Measurements from ENCODE around the gene SLC39A6. TPM values are rescaled to one million over a fixed set of nuclear protein-coding genes. Genes with fewer than 3 reads are reported as not detected.
"Not testable (repeated sequence)": the region's sequence is repeated elsewhere in the genome, so short reads cannot be mapped to it uniquely, and the experiment has no call there.

The SLC39A6 gene
- polyA plus RNA-seq, 1 donor from 2014 or later: 298 TPM

DNA sequence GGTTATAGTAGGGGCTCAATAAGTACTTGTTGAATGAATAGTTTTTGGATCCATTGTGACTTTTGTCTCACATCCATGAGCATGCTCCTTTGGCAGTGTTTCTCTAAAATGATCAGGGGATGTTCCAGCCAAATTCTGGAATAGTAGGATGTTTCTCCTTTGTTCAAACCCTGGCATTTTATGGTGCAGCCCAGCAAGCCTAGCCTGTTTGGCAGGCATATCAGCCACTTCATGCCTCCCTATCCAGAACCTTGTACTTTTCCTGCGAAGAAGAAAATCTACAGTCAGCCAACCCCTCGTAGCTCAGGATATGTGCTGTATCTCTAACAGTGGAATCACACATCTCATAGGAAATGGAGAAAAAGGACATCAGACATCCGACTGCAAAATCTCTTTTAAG lies 34.7 kb downstream of the SLC39A6 start:
- Histone ChIP-seq H3K4me2 (ENCODE audit: low read length) (no peak overlapping the region), H3K9me3 (ENCODE audit: low read length) (no peaks in the 10 kb centered on the region), H2AFZ (ENCODE audit: low read depth, low read length) (no peak overlapping the region), H3K79me2 (replicated peaks; ENCODE audit: insufficient read depth, low read length) (no peaks in the 10 kb centered on the region), H3K9ac (ENCODE audit: low read length) (no peak overlapping the region), H3K4me3 (ENCODE audit: low read length) (no peak overlapping the region), H3K36me3 (ENCODE audit: insufficient read depth, low read length) (no peaks in the 10 kb centered on the region), H3K27me3 (ENCODE audit: insufficient read depth, low read depth, low read length) (no peaks in the 10 kb centered on the region), H4K20me1 (ENCODE audit: insufficient read depth) (no peaks in the 10 kb centered on the region), H3K27ac (ENCODE audit: low read length) (no peak overlapping the region), H3F3A (ENCODE audit: insufficient read depth, low read length, poor library complexity, severe bottlenecking) (no peaks in the 10 kb centered on the region), H3K9me2 (ENCODE audit: insufficient read depth, low read length) (no peaks in the 10 kb centered on the region)
- TF ChIP-seq POLR2AphosphoS5 (IDR thresholded peaks at IDR 0.05) (no peak), EP300 (conservative IDR thresholded peaks at IDR 0.05; ENCODE audit: poor library complexity, severe bottlenecking) (no peak), MXI1 (conservative IDR thresholded peaks at IDR 0.05; ENCODE audit: poor library complexity, severe bottlenecking) (no peak), RAD21 (conservative IDR thresholded peaks at IDR 0.05) (no peak), EZH2 (IDR thresholded peaks at IDR 0.05; ENCODE audit: borderline replicate concordance, insufficient read depth, low read length, poor library complexity, severe bottlenecking) (no peak), SMC3 (conservative IDR thresholded peaks at IDR 0.05; ENCODE audit: poor library complexity) (no peak), TAF1 (IDR thresholded peaks at IDR 0.05; ENCODE audit: low read depth) (no peak)
- TF ChIP-seq, protein P1, sequence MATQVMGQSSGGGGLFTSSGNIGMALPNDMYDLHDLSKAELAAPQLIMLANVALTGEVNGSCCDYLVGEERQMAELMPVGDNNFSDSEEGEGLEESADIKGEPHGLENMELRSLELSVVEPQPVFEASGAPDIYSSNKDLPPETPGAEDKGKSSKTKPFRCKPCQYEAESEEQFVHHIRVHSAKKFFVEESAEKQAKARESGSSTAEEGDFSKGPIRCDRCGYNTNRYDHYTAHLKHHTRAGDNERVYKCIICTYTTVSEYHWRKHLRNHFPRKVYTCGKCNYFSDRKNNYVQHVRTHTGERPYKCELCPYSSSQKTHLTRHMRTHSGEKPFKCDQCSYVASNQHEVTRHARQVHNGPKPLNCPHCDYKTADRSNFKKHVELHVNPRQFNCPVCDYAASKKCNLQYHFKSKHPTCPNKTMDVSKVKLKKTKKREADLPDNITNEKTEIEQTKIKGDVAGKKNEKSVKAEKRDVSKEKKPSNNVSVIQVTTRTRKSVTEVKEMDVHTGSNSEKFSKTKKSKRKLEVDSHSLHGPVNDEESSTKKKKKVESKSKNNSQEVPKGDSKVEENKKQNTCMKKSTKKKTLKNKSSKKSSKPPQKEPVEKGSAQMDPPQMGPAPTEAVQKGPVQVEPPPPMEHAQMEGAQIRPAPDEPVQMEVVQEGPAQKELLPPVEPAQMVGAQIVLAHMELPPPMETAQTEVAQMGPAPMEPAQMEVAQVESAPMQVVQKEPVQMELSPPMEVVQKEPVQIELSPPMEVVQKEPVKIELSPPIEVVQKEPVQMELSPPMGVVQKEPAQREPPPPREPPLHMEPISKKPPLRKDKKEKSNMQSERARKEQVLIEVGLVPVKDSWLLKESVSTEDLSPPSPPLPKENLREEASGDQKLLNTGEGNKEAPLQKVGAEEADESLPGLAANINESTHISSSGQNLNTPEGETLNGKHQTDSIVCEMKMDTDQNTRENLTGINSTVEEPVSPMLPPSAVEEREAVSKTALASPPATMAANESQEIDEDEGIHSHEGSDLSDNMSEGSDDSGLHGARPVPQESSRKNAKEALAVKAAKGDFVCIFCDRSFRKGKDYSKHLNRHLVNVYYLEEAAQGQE (IDR thresholded peaks at IDR 0.05; ENCODE audit: borderline replicate concordance): no peak
- TF ChIP-seq, protein P2, sequence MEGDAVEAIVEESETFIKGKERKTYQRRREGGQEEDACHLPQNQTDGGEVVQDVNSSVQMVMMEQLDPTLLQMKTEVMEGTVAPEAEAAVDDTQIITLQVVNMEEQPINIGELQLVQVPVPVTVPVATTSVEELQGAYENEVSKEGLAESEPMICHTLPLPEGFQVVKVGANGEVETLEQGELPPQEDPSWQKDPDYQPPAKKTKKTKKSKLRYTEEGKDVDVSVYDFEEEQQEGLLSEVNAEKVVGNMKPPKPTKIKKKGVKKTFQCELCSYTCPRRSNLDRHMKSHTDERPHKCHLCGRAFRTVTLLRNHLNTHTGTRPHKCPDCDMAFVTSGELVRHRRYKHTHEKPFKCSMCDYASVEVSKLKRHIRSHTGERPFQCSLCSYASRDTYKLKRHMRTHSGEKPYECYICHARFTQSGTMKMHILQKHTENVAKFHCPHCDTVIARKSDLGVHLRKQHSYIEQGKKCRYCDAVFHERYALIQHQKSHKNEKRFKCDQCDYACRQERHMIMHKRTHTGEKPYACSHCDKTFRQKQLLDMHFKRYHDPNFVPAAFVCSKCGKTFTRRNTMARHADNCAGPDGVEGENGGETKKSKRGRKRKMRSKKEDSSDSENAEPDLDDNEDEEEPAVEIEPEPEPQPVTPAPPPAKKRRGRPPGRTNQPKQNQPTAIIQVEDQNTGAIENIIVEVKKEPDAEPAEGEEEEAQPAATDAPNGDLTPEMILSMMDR (IDR thresholded peaks at IDR 0.05; ENCODE audit: poor library complexity, severe bottlenecking): no peak

DNA sequence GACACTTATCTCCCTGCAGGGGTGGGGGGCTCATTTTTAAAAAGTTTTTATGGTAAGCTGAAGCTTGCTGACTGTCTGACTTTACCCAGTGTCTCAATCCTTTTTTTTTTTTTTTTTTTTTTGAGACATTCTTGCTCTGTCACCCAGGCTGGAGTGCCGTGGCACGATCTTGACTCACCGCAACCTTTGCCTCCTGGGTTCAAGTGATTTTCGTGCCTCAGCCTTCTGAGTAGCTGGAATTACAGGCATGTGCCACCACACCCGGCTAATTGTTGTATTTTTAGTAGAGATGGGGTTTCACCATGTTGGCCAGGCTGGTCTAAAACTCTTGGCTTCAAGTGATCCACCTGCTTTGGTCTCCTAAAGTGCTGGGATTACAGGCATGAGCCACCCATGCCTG lies 37.0 kb downstream of the SLC39A6 start:
- H3K9me3 ChIP-seq (ENCODE audit: low read length); H2AFZ ChIP-seq (ENCODE audit: low read depth, low read length); H3F3A ChIP-seq (ENCODE audit: insufficient read depth, low read length, poor library complexity, severe bottlenecking); H3K36me3 ChIP-seq (ENCODE audit: insufficient read depth, low read length); H3K4me3 ChIP-seq (ENCODE audit: low read length); H3K9ac ChIP-seq (ENCODE audit: low read length); H3K4me2 ChIP-seq (ENCODE audit: low read length); H4K20me1 ChIP-seq (ENCODE audit: insufficient read depth); H3K79me2 ChIP-seq (replicated peaks; ENCODE audit: insufficient read depth, low read length); H3K27ac ChIP-seq (ENCODE audit: low read length); H3K27me3 ChIP-seq (ENCODE audit: insufficient read depth, low read depth, low read length); H3K9me2 ChIP-seq (ENCODE audit: insufficient read depth, low read length): not testable (repeated sequence)

DNA sequence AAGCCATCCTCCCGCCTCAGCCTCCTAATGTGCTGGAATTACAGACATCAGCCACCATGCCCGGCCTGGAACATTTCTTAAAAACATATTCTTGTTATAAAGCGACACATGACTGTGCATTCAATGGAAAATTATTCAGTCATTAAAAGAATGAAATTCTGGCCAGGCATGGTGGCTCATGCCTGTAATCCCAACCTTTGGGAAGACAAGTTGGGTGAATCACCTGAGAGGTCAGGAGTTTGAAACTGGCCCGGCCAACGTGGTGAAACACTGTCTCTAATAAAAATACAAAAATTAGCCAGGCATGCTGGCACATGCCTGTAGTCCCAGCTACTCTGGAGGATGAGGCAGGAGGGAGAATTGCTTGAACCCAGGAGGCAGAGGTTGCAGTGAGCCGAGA lies 40.1 kb downstream of the SLC39A6 start:
- H3K9me3 ChIP-seq (ENCODE audit: low read length): no peaks in the 10 kb centered on the region
- H3K9me2 ChIP-seq (ENCODE audit: insufficient read depth, low read length): no peaks in the 10 kb centered on the region

More for the DNA sequence above, 40.1 kb downstream of the SLC39A6 start:
- no peak overlapping the region for H2AFZ ChIP-seq (ENCODE audit: low read depth, low read length)
- H3F3A ChIP-seq (ENCODE audit: insufficient read depth, low read length, poor library complexity, severe bottlenecking): no peaks in the 10 kb centered on the region
- no peak overlapping the region for H3K27ac ChIP-seq (ENCODE audit: low read length)
- no peaks in the 10 kb centered on the region for H4K20me1 ChIP-seq (ENCODE audit: insufficient read depth)
- H3K79me2 ChIP-seq (replicated peaks; ENCODE audit: insufficient read depth, low read length): no peaks in the 10 kb centered on the region
- H3K27me3 ChIP-seq (ENCODE audit: insufficient read depth, low read depth, low read length): no peaks in the 10 kb centered on the region
- H3K36me3 ChIP-seq (ENCODE audit: insufficient read depth, low read length): no peaks in the 10 kb centered on the region
- no peak overlapping the region for H3K9ac ChIP-seq (ENCODE audit: low read length)
- no peak overlapping the region for H3K4me3 ChIP-seq (ENCODE audit: low read length)
- TF ChIP-seq, protein P2 (IDR thresholded peaks at IDR 0.05; ENCODE audit: poor library complexity, severe bottlenecking): no peak
- TF ChIP-seq MXI1 (conservative IDR thresholded peaks at IDR 0.05; ENCODE audit: poor library complexity, severe bottlenecking): no peak
- no peak for TF ChIP-seq EP300 (conservative IDR thresholded peaks at IDR 0.05; ENCODE audit: poor library complexity, severe bottlenecking)
- no peak for TF ChIP-seq EZH2 (IDR thresholded peaks at IDR 0.05; ENCODE audit: borderline replicate concordance, insufficient read depth, low read length, poor library complexity, severe bottlenecking)
- TF ChIP-seq TAF1 (IDR thresholded peaks at IDR 0.05; ENCODE audit: low read depth): no peak
- TF ChIP-seq, protein P1 (IDR thresholded peaks at IDR 0.05; ENCODE audit: borderline replicate concordance): no peak
- TF ChIP-seq POLR2AphosphoS5 (IDR thresholded peaks at IDR 0.05): no peak
- TF ChIP-seq SMC3 (conservative IDR thresholded peaks at IDR 0.05; ENCODE audit: poor library complexity): no peak
- TF ChIP-seq RAD21 (conservative IDR thresholded peaks at IDR 0.05): no peak
- H3K4me2 ChIP-seq (ENCODE audit: low read length): no peak overlapping the region
